WTC11 (cell line): ENCODE data around the gene EYS.

Source experiments
- E2F1 ChIP-seq: sonication (generic); formaldehyde crosslinking; IDR thresholded peaks from 2 replicates; pipeline ENCODE4 v1.8.0; 2022; ENCODE audit warnings: mild to moderate bottlenecking, missing genetic modification reagents
- ESRRA ChIP-seq: sonication (generic); formaldehyde crosslinking; IDR thresholded peaks from 2 replicates; pipeline ENCODE4 v1.8.1; 2022; ENCODE audit warnings: mild to moderate bottlenecking, missing genetic modification reagents, borderline replicate concordance
- JUN ChIP-seq: sonication (generic); formaldehyde crosslinking; IDR thresholded peaks from 2 replicates; pipeline ENCODE4 v1.8.0; 2023; ENCODE audit warnings: mild to moderate bottlenecking, missing genetic modification reagents
- PRDM15 ChIP-seq: sonication (generic); formaldehyde crosslinking; IDR thresholded peaks from 2 replicates; pipeline ENCODE4 v1.8.0; 2022; ENCODE audit warnings: missing genetic modification reagents
- SP1 ChIP-seq: sonication (generic); formaldehyde crosslinking; conservative IDR thresholded peaks from 2 replicates; pipeline ENCODE4 v1.8.1; 2022; ENCODE audit warnings: missing genetic modification reagents
- TCF7 ChIP-seq: sonication (generic); formaldehyde crosslinking; IDR thresholded peaks from 2 replicates; pipeline ENCODE4 v1.8.0; 2022; ENCODE audit warnings: mild to moderate bottlenecking, low read depth, missing genetic modification reagents, moderate library complexity
- ZNF512 ChIP-seq: sonication (generic); formaldehyde crosslinking; IDR thresholded peaks from 2 replicates; pipeline ENCODE4 v1.8.1; 2022; ENCODE audit warnings: missing genetic modification reagents, borderline replicate concordance
- TF ChIP-seq, protein P1 (sequence below): fragments of 200-600 bp; IDR thresholded peaks from 2 replicates; pipeline ENCODE4 v1.8.0; 2022; ENCODE audit warnings: antibody characterized with exemption
- TF ChIP-seq, protein P2 (sequence below): sonication (generic); formaldehyde crosslinking; IDR thresholded peaks from 2 replicates; pipeline ENCODE4 v1.8.0; 2022; ENCODE audit warnings: mild to moderate bottlenecking, missing genetic modification reagents
- TF ChIP-seq, protein P3 (sequence below): sonication (generic); formaldehyde crosslinking; IDR thresholded peaks from 2 replicates; pipeline ENCODE4 v1.8.1; 2022; ENCODE audit warnings: low read depth, missing genetic modification reagents, borderline replicate concordance

DNA sequence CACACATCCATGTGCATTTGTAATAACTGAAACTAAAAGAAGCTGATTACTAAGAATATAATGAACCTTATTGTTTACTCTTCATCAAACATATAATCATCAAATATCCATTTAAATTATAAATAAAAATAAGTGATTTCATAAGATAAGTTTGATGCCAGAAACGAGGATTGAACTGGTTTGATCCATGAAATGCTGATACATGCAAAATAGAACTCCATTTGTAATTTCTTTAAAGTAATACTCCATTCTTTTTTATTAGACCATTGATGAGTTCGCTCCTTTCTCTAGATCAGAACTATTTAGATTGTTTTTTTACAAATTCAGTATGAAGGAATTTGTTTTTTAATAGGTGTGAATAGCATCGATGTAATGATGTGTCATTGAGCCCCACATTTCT is 57.6 kb downstream of the EYS start:
- no peak for TF ChIP-seq ESRRA
- TF ChIP-seq E2F1 = no peak
- TF ChIP-seq, protein P1, sequence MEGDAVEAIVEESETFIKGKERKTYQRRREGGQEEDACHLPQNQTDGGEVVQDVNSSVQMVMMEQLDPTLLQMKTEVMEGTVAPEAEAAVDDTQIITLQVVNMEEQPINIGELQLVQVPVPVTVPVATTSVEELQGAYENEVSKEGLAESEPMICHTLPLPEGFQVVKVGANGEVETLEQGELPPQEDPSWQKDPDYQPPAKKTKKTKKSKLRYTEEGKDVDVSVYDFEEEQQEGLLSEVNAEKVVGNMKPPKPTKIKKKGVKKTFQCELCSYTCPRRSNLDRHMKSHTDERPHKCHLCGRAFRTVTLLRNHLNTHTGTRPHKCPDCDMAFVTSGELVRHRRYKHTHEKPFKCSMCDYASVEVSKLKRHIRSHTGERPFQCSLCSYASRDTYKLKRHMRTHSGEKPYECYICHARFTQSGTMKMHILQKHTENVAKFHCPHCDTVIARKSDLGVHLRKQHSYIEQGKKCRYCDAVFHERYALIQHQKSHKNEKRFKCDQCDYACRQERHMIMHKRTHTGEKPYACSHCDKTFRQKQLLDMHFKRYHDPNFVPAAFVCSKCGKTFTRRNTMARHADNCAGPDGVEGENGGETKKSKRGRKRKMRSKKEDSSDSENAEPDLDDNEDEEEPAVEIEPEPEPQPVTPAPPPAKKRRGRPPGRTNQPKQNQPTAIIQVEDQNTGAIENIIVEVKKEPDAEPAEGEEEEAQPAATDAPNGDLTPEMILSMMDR = no peak
- TF ChIP-seq ZNF512 (CRISPR knock-in tag) = no peak
- TF ChIP-seq, protein P2, sequence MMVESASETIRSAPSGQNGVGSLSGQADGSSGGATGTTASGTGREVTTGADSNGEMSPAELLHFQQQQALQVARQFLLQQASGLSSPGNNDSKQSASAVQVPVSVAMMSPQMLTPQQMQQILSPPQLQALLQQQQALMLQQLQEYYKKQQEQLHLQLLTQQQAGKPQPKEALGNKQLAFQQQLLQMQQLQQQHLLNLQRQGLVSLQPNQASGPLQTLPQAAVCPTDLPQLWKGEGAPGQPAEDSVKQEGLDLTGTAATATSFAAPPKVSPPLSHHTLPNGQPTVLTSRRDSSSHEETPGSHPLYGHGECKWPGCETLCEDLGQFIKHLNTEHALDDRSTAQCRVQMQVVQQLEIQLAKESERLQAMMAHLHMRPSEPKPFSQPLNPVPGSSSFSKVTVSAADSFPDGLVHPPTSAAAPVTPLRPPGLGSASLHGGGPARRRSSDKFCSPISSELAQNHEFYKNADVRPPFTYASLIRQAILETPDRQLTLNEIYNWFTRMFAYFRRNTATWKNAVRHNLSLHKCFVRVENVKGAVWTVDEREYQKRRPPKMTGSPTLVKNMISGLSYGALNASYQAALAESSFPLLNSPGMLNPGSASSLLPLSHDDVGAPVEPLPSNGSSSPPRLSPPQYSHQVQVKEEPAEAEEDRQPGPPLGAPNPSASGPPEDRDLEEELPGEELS (CRISPR knock-in tag) = no peak
- TF ChIP-seq, protein P3, sequence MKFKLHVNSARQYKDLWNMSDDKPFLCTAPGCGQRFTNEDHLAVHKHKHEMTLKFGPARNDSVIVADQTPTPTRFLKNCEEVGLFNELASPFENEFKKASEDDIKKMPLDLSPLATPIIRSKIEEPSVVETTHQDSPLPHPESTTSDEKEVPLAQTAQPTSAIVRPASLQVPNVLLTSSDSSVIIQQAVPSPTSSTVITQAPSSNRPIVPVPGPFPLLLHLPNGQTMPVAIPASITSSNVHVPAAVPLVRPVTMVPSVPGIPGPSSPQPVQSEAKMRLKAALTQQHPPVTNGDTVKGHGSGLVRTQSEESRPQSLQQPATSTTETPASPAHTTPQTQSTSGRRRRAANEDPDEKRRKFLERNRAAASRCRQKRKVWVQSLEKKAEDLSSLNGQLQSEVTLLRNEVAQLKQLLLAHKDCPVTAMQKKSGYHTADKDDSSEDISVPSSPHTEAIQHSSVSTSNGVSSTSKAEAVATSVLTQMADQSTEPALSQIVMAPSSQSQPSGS = no peak
- no peak for TF ChIP-seq SP1 (CRISPR knock-in tag)
- no peak for TF ChIP-seq TCF7 (CRISPR knock-in tag)
- TF ChIP-seq PRDM15 = no peak
- no peak for TF ChIP-seq JUN (CRISPR knock-in tag)
